Ishikawa (cell line): ENCODE results near the gene MYG1.

Source experiments
- CEBPB ChIP-seq: IDR thresholded peaks from 2 replicates; pipeline ENCODE4 v1.6.1; 2012
- CREB1 ChIP-seq: IDR thresholded peaks from 2 replicates; pipeline ENCODE4 v1.6.1; 2012; ENCODE audit warnings: low read depth
- EGR1 ChIP-seq: IDR thresholded peaks from 2 replicates; pipeline ENCODE4 v1.6.1; 2012
- EP300 ChIP-seq: IDR thresholded peaks from 2 replicates; pipeline ENCODE4 v1.6.1; 2012; ENCODE audit warnings: borderline replicate concordance
- FOXM1 ChIP-seq: IDR thresholded peaks from 2 replicates; pipeline ENCODE4 v1.6.1; 2012; ENCODE audit warnings: low read depth, borderline replicate concordance
- NFIC ChIP-seq: IDR thresholded peaks from 2 replicates; pipeline ENCODE4 v1.6.1; 2012
- RAD21 ChIP-seq: IDR thresholded peaks from 2 replicates; pipeline ENCODE4 v1.6.1; 2012; ENCODE audit warnings: low read depth
- TAF1 ChIP-seq: IDR thresholded peaks from 2 replicates; pipeline ENCODE4 v1.6.1; 2012; ENCODE audit warnings: low read depth, mild to moderate bottlenecking
- TCF12 ChIP-seq: IDR thresholded peaks from 2 replicates; pipeline ENCODE4 v1.6.1; 2012; ENCODE audit warnings: low read depth
- TEAD4 ChIP-seq: IDR thresholded peaks from 2 replicates; pipeline ENCODE4 v1.6.1; 2012
- YY1 ChIP-seq: IDR thresholded peaks from 2 replicates; pipeline ENCODE4 v1.6.1; 2012; ENCODE audit warnings: low read depth
- ZBTB7A ChIP-seq: IDR thresholded peaks from 2 replicates; pipeline ENCODE4 v1.6.1; 2012; ENCODE audit warnings: low read depth
- TF ChIP-seq, protein P1 (sequence below): IDR thresholded peaks from 2 replicates; pipeline ENCODE4 v1.6.1; 2012
- TF ChIP-seq, protein P2 (sequence below): IDR thresholded peaks from 2 replicates; pipeline ENCODE4 v1.6.1; 2012
- TF ChIP-seq, protein P3 (sequence below): IDR thresholded peaks from 2 replicates; pipeline ENCODE4 v1.6.1; 2012; ENCODE audit warnings: low read depth, mild to moderate bottlenecking

MYG1 gene

DNA sequence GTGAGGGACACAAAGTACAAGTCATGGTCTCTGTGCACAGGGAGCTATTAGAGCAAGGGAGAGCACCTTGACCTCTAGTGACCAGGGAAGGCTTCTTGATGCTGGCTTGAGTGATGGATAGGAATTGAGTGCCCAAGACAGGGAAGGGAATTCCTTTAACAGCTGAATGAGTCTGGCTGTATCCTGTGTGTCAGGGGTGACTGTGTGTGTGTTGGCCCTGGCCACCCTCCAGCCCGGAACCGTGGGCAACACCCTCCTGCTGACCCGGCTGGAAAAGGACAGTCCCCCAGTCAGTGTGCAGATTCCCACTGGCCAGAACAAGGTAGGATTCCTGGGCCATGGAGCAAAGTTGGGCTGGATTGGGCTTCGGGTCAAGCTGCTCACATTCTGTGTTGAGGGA lies 9.6 kb upstream of the MYG1 start:
- no peak for TF ChIP-seq FOXM1
- TF ChIP-seq YY1 = no peak
- TF ChIP-seq TAF1 = no peak
- no peak for TF ChIP-seq CEBPB
- TF ChIP-seq, protein P1, sequence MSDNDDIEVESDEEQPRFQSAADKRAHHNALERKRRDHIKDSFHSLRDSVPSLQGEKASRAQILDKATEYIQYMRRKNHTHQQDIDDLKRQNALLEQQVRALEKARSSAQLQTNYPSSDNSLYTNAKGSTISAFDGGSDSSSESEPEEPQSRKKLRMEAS = no peak
- no peak for TF ChIP-seq CREB1
- TF ChIP-seq TCF12 = no peak

DNA sequence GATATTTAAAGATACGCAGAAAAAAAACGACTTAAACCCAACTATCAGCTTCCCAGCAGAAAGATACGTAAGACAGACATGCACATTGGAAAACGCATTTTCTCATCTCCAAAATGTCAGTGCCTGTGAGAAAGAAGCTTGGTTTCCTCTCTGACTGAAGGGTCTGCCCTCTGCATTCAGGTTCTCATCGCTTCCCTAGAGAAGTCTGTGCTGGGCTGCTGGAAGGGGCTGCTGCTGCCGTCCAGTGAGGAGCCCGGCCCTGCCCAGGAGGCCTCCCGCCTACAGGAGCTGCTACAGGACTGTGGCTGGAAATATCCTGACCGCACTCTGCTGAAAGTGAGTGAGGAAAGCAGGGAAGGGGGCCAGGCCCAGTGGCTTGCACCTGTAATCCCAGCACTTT lies 8.8 kb upstream of the MYG1 start:
- TF ChIP-seq TCF12 (no peak), TAF1 (no peak), NFIC (no peak), EGR1 (no peak), CEBPB (no peak), YY1 (no peak), ZBTB7A (no peak), FOXM1 (no peak)
- TF ChIP-seq, protein P2, sequence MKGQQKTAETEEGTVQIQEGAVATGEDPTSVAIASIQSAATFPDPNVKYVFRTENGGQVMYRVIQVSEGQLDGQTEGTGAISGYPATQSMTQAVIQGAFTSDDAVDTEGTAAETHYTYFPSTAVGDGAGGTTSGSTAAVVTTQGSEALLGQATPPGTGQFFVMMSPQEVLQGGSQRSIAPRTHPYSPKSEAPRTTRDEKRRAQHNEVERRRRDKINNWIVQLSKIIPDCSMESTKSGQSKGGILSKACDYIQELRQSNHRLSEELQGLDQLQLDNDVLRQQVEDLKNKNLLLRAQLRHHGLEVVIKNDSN = no peak
- TF ChIP-seq, protein P1 = no peak

DNA sequence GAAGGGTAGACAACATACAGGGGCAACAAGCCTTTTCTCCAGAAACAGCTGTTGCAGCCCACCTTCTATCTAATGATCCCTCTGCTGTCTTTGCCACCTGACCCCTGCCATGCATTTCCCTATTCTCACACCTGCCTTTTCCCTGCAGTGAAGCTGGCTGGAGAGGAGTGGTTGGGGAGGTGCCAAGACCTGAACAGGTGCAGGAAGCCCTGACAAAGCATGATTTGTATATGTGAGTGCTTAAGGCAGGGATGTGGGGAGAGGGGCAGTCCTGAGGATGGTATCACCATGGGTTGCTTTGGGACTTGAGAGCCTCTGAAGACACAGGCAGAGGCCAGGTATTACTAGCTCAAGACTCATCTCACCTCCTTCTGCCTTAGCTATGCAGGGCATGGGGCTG lies 7.1 kb upstream of the MYG1 start:
- no peak for TF ChIP-seq NFIC
- no peak for TF ChIP-seq YY1
- TF ChIP-seq TEAD4 = no peak
- no peak for TF ChIP-seq CEBPB
- no peak for TF ChIP-seq TCF12
- no peak for TF ChIP-seq ZBTB7A
- TF ChIP-seq, protein P3, sequence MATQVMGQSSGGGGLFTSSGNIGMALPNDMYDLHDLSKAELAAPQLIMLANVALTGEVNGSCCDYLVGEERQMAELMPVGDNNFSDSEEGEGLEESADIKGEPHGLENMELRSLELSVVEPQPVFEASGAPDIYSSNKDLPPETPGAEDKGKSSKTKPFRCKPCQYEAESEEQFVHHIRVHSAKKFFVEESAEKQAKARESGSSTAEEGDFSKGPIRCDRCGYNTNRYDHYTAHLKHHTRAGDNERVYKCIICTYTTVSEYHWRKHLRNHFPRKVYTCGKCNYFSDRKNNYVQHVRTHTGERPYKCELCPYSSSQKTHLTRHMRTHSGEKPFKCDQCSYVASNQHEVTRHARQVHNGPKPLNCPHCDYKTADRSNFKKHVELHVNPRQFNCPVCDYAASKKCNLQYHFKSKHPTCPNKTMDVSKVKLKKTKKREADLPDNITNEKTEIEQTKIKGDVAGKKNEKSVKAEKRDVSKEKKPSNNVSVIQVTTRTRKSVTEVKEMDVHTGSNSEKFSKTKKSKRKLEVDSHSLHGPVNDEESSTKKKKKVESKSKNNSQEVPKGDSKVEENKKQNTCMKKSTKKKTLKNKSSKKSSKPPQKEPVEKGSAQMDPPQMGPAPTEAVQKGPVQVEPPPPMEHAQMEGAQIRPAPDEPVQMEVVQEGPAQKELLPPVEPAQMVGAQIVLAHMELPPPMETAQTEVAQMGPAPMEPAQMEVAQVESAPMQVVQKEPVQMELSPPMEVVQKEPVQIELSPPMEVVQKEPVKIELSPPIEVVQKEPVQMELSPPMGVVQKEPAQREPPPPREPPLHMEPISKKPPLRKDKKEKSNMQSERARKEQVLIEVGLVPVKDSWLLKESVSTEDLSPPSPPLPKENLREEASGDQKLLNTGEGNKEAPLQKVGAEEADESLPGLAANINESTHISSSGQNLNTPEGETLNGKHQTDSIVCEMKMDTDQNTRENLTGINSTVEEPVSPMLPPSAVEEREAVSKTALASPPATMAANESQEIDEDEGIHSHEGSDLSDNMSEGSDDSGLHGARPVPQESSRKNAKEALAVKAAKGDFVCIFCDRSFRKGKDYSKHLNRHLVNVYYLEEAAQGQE = no peak

DNA sequence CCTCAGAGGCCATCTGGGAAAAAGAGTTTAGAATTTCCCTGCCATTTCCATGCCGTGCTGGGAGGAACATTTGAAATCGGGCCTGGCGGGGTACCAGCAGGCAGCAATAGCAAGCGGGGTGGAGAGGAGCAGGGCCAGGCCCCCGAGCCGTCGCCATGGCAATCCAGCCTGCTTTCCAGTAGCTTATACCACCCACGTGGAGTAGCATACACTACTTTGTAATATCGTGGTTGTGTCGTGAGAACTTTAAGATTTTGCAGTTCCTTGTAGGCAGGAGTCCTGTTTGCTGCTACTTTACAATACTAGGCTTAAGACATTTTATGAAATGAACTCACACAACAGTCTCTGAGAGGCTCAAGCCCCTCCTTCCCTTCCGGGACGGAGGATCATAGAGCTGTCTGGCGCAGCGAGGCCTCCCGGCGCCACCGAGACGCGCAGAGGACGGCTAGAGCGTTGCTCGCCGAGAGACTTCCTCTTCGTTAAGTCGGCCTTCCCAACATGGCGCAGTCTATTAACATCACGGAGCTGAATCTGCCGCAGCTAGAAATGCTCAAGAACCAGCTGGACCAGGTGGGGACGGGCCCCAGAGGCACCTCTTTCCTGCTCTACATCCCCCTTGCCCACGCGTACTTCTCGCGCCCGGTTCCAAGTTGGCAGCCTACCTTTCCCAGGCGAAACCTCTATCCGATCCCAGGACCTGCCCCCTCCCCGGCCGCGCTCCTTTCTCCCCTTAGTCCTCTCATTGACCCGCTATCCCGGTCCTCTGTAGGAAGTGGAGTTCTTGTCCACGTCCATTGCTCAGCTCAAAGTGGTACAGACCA lies 4.2 kb upstream of the MYG1 start, which contains the start of gene PFDN5:
PFDN5 (plus strand) TSS at position 473 of the 821 bp plus-strand sequence; CDS start at position 499, 26 bp downstream.
- TF ChIP-seq, protein P2 = 0 out of 2 replicates have a peak, but pooled peaks have one; percentile 2
- peak; percentile 20 for TF ChIP-seq NFIC
- peak; percentile 9; the same call in 1 of the 2 replicates for TF ChIP-seq EGR1
- TF ChIP-seq CREB1 = no peak
- peak; percentile 100 for TF ChIP-seq TAF1
- TF ChIP-seq TCF12 = peak; percentile 66; the same call in 1 of the 2 replicates
- no peak for TF ChIP-seq CEBPB
- TF ChIP-seq EP300 = peak; percentile 24; the same call in 1 of the 2 replicates
- peak; percentile 17; the same call in 1 of the 2 replicates for TF ChIP-seq RAD21
- TF ChIP-seq ZBTB7A = no peak
- TF ChIP-seq, protein P3 = 0 out of 2 replicates have a peak, but pooled peaks have one; percentile 26
- peak; percentile 5; the same call in 1 of the 2 replicates for TF ChIP-seq TEAD4
- TF ChIP-seq FOXM1 = no peak
- TF ChIP-seq YY1 = peak; percentile 97
- TF ChIP-seq, protein P1 = peak; percentile 89

DNA sequence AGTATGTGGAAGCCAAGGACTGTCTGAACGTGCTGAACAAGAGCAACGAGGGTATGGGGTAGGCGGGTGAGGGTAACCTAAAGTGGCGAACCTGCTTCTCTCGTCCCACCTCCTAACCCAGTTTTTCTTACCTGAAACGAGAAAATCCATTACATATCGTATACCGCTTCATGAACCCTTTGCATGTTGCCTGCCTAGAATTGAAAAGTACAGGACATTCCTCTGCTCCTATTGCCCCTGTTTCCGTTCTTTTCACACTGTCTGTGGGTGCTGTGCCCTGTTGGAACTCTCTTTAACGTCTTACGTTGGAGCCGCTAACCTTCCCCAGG lies 3.6 kb upstream of the MYG1 start:
- TF ChIP-seq TCF12 (no peak), YY1 (no peak), CEBPB (no peak), CREB1 (no peak), TAF1 (no peak), ZBTB7A (no peak), TEAD4 (no peak), EGR1 (no peak)

DNA sequence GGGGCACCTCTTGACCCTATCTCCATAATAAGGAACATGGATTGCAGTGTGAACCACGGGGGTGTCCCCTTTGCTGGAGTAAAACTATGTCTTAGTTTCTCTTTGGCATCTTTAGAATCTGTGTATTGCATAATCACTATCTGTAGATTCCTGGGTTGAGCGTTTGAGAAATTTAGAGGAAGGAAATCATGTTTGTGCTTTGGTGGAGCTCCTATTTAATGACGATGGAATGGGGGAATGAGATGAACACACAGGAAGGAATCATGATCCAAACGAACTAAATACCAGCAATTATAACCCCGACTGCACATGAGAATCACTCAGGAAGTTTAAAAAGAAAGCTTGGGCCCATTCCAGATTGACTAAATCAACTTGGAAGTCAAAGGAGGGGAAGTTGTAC lies 1.3 kb upstream of the MYG1 start:
- TF ChIP-seq FOXM1 (no peak), NFIC (no peak), RAD21 (no peak), ZBTB7A (no peak), CEBPB (peak; percentile 43; the same call in 1 of the 2 replicates), TCF12 (no peak), TAF1 (no peak), EP300 (no peak)
- TF ChIP-seq, protein P2 = no peak
